ENCODE results near the gene ARPIN. TPM values are rescaled to one million over a fixed set of nuclear protein-coding genes. Genes with fewer than 3 reads are reported as not detected.

The ARPIN gene
- total RNA-seq, 1 donor from 2014 or later, result 10.5 TPM

DNA sequence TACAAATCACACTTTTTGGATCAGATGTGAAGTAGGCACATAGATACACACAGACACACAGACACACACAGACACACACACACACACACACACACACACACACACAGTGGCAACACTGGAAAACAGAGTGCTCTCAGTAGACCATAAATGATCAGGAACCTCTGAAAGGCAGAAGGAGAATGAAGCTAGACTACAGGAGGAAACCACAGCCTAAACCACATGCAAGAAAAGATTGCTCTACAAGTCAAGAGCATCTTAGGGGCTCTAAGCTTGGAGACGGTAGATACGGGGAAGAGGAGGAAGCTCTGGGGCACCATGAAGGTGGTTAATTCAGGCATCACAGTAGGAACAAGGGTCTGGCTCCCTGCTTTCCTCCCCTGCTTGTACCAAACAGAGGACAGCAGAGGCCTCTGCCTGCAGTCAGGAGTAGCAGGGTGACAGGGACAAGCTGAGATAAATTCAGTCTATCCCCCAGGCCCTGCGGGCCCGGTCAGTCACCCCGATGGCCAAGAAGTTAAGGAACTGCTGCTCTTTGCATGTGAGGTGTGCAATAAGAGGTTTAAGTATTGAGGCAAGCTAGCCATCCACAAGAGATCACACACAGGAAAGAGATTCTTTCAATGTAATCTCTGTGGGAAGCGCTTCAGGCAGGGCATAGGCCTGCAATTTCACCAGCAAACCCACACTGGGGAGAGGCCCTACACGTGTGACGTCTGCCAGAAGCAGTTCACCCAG lies 23.5 kb upstream of the ARPIN start:
- no peak for DNase-seq (ENCODE audit: low read depth)
- Histone ChIP-seq H3K27me3 (ENCODE audit: control insufficient read depth, insufficient read depth, low read length) (peaks cover 2% of the 10 kb centered on the region), H3K4me3 (ENCODE audit: low read depth, low read length) (no peak overlapping the region), H3K36me3 (ENCODE audit: control insufficient read depth, insufficient read depth, low read length) (no peaks in the 10 kb centered on the region)
- TF ChIP-seq, protein P1, sequence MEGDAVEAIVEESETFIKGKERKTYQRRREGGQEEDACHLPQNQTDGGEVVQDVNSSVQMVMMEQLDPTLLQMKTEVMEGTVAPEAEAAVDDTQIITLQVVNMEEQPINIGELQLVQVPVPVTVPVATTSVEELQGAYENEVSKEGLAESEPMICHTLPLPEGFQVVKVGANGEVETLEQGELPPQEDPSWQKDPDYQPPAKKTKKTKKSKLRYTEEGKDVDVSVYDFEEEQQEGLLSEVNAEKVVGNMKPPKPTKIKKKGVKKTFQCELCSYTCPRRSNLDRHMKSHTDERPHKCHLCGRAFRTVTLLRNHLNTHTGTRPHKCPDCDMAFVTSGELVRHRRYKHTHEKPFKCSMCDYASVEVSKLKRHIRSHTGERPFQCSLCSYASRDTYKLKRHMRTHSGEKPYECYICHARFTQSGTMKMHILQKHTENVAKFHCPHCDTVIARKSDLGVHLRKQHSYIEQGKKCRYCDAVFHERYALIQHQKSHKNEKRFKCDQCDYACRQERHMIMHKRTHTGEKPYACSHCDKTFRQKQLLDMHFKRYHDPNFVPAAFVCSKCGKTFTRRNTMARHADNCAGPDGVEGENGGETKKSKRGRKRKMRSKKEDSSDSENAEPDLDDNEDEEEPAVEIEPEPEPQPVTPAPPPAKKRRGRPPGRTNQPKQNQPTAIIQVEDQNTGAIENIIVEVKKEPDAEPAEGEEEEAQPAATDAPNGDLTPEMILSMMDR (IDR thresholded peaks at IDR 0.05; ENCODE audit: insufficient read depth, low read length, poor library complexity, severe bottlenecking), result no peak

DNA sequence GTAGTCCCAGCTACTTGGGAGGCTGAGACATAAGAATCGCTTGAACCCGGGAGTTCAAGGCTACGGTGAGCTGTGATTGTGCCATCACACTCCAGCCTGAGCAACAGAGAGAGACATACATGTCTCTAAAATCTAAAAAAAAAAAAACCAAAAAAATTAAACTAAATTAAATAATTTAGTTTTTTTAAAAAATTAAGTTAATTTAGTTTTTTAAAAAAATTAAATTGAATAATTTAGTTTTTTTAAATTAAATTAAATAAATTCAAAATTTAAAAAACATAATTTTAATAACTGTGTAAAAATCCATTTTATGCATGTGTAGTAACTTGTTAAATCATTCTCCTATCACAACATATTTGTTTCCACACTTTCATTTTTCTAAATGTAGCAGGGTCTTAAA lies 20.1 kb upstream of the ARPIN start:
- Histone ChIP-seq H3K36me3 (ENCODE audit: control insufficient read depth, insufficient read depth, low read length) (no peaks in the 10 kb centered on the region), H3K27me3 (ENCODE audit: control insufficient read depth, insufficient read depth, low read length) (peaks cover 2% of the 10 kb centered on the region), H3K4me3 (ENCODE audit: low read depth, low read length) (no peak overlapping the region)
- TF ChIP-seq, protein P1 (IDR thresholded peaks at IDR 0.05; ENCODE audit: insufficient read depth, low read length, poor library complexity, severe bottlenecking), result no peak
- DNase-seq (ENCODE audit: low read depth), result no peak

DNA sequence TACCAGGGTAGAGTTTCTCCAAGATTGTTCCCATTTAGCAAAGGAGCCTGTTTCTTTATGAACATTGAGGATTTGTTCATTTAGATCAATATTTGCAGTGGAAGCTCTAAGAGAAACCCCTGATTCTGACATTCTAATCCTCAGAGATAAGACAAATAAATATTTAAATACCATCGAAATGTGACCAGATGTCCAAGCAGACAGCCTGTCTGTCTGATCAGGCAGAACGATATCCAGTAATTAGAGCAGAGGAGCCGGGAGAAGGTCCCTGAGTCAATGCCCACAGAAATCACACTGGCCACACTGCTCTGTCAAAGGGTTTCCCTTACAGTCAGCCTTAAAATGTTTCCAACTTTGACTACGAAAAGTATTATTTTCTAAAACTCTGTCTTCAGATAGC lies 15.7 kb upstream of the ARPIN start:
- DNase-seq (ENCODE audit: low read depth), result no peak
- Histone ChIP-seq H3K4me3 (ENCODE audit: low read depth, low read length) (no peak overlapping the region), H3K36me3 (ENCODE audit: control insufficient read depth, insufficient read depth, low read length) (no peaks in the 10 kb centered on the region), H3K27me3 (ENCODE audit: control insufficient read depth, insufficient read depth, low read length) (peaks cover under 1% of the 10 kb centered on the region)
- TF ChIP-seq, protein P1 (IDR thresholded peaks at IDR 0.05; ENCODE audit: insufficient read depth, low read length, poor library complexity, severe bottlenecking), result no peak

DNA sequence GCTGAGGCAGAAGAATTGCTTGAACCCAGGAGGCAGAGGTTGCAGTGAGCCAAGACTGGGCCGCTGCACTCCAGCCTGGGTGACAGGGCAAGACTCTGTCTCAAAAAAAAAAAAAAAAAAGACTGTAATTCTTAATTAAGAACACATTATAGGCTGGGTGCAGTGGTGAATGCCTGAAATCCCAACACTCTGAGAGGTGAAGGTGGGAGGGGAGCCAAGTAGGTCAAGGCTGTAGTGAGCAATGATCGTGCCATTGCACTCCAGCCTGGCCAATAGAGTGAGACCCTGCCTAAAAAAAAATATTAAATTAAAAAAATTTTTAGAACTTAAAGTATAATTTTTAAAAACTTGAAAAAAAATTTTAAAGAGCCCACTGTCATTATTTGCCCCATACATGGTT lies 13.4 kb upstream of the ARPIN start:
- no peaks in the 10 kb centered on the region for H3K36me3 ChIP-seq (ENCODE audit: control insufficient read depth, insufficient read depth, low read length)
- TF ChIP-seq, protein P1 (IDR thresholded peaks at IDR 0.05; ENCODE audit: insufficient read depth, low read length, poor library complexity, severe bottlenecking), result no peak
- H3K27me3 ChIP-seq (ENCODE audit: control insufficient read depth, insufficient read depth, low read length), result no peaks in the 10 kb centered on the region
- H3K4me3 ChIP-seq (ENCODE audit: low read depth, low read length), result no peak overlapping the region
- no peak for DNase-seq (ENCODE audit: low read depth)

DNA sequence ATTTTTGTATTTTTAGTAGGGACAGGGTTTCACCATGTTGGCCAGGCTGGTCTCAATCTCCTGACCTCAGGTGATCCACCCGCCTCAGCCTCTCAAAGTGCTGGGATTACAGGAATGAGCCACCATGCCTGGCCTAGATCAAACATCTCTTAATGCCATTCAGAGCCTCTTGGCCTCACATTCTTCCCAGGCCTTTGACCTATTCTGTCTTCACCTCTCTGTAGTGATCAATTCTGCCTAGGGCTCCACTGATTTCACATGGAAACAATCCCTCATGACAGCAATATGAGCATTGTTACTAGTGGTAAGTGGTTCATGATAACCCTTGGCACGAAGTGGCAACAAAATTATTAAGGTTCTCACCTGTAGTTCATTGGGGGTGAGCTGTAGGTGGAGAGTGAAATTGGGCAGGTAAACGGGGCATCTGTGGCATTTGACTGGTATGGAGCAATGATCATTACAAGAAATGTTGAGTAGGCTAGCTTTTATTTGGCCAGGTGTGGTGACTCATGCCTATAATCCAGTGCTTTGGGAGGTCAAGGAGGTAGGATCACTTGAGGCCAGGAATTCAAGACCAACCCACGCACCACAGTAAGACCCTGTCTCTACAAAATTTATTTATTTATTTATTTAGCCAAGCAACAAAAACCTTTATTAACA lies 4.8 kb upstream of the ARPIN start:
- TF ChIP-seq, protein P1 (IDR thresholded peaks at IDR 0.05; ENCODE audit: insufficient read depth, low read length, poor library complexity, severe bottlenecking), result no peak
- no peak for DNase-seq (ENCODE audit: low read depth)
- Histone ChIP-seq H3K36me3 (ENCODE audit: control insufficient read depth, insufficient read depth, low read length) (no peaks in the 10 kb centered on the region), H3K4me3 (ENCODE audit: low read depth, low read length) (no peak overlapping the region), H3K27me3 (ENCODE audit: control insufficient read depth, insufficient read depth, low read length) (no peaks in the 10 kb centered on the region)
